ENCODE results near the gene AMACR. TPM values are rescaled to one million over a fixed set of nuclear protein-coding genes. Genes with fewer than 3 reads are reported as not detected.

AMACR gene
- total RNA-seq, 1 experiment from 2014 or later: 12.3 TPM

GRCh38 chr5:33938507-33938796 is 69.4 kb downstream of the AMACR start:
- no peak for TF ChIP-seq EZH2 (IDR thresholded peaks at IDR 0.05; ENCODE audit: low read length, unreplicated experiment)
- no peak for TF ChIP-seq EZH2phosphoT487 (IDR thresholded peaks at IDR 0.05; ENCODE audit: borderline replicate concordance, low read length)
- no peak for TF ChIP-seq CTCF (conservative IDR thresholded peaks at IDR 0.05; ENCODE audit: low read depth, low read length)
- no peaks in the 10 kb centered on the region for H3K27me3 ChIP-seq (ENCODE audit: low read length)

GRCh38 chr5:33937707-33938506 is 69.9 kb downstream of the AMACR start:
- Histone ChIP-seq H3K27me3 (ENCODE audit: low read length) (no peaks in the 10 kb centered on the region), H3K9me2 (replicated peaks; ENCODE audit: low read length) (no peaks in the 10 kb centered on the region), H4K20me1 (ENCODE audit: low read length) (no peaks in the 10 kb centered on the region), H3K27ac (ENCODE audit: low read length) (no peak overlapping the region), H3F3A (ENCODE audit: low read length, unreplicated experiment) (no peaks in the 10 kb centered on the region), H3K36me3 (ENCODE audit: low read depth, low read length) (no peaks in the 10 kb centered on the region), H3K4me3 (ENCODE audit: low read length) (no peak overlapping the region), H2AFZ (ENCODE audit: low read length) (no peak overlapping the region), H3K4me1 (ENCODE audit: insufficient read depth, low read length) (peaks cover 14% of the 10 kb centered on the region), H3K9ac (ENCODE audit: low read length) (no peak overlapping the region), H3K9me3 (ENCODE audit: low read length) (no peaks in the 10 kb centered on the region), H3K4me2 (ENCODE audit: low read length) (no peak overlapping the region), H3K79me2 (ENCODE audit: low read length) (no peaks in the 10 kb centered on the region)
- CTCF ChIA-PET: no interaction called here
- intact Hi-C loops (cut with micrococcal nuclease): no loop called here
- POLR2A ChIA-PET (ENCODE audit: unreplicated experiment): no interaction called here
- ATAC-seq (no peak), DNase-seq (no peak)
- TF ChIP-seq EZH2 (IDR thresholded peaks at IDR 0.05; ENCODE audit: low read length, unreplicated experiment): no peak
- no peak for TF ChIP-seq CTCF (conservative IDR thresholded peaks at IDR 0.05; ENCODE audit: low read depth, low read length)
- TF ChIP-seq EZH2phosphoT487 (IDR thresholded peaks at IDR 0.05; ENCODE audit: borderline replicate concordance, low read length): no peak
- BruUV-seq (replicated peaks): no TSS peak

More at GRCh38 chr5:33938507-33938796, 69.4 kb downstream of the AMACR start:
- H3K4me3 ChIP-seq (ENCODE audit: low read length): no peak overlapping the region
- BruUV-seq (replicated peaks): no TSS peak
- ChIA-PET POLR2A (ENCODE audit: unreplicated experiment) (no interaction called here), CTCF (no interaction called here)
- DNase-seq (no peak), ATAC-seq (no peak)
- no peak overlapping the region for H2AFZ ChIP-seq (ENCODE audit: low read length)
- no peaks in the 10 kb centered on the region for H3F3A ChIP-seq (ENCODE audit: low read length, unreplicated experiment)
- H3K27ac ChIP-seq (ENCODE audit: low read length): no peak overlapping the region
- no peaks in the 10 kb centered on the region for H3K9me2 ChIP-seq (replicated peaks; ENCODE audit: low read length)
- H3K9me3 ChIP-seq (ENCODE audit: low read length): no peaks in the 10 kb centered on the region
- H3K4me2 ChIP-seq (ENCODE audit: low read length): no peak overlapping the region
- H3K79me2 ChIP-seq (ENCODE audit: low read length): no peaks in the 10 kb centered on the region
- intact Hi-C loops (cut with micrococcal nuclease): no loop called here
- H3K9ac ChIP-seq (ENCODE audit: low read length): no peak overlapping the region
- no peaks in the 10 kb centered on the region for H3K36me3 ChIP-seq (ENCODE audit: low read depth, low read length)
- no peaks in the 10 kb centered on the region for H4K20me1 ChIP-seq (ENCODE audit: low read length)
- H3K4me1 ChIP-seq (ENCODE audit: insufficient read depth, low read length): peaks cover 12% of the 10 kb centered on the region

- ATAC-seq (no peak), DNase-seq (no peak)
- CTCF ChIA-PET: no interaction called here
- Histone ChIP-seq H3K9ac (ENCODE audit: low read length) (no peak overlapping the region), H3K36me3 (ENCODE audit: low read depth, low read length) (no peaks in the 10 kb centered on the region), H2AFZ (ENCODE audit: low read length) (no peak overlapping the region), H4K20me1 (ENCODE audit: low read length) (no peaks in the 10 kb centered on the region), H3K4me1 (ENCODE audit: insufficient read depth, low read length) (peaks cover 14% of the 10 kb centered on the region), H3K9me2 (replicated peaks; ENCODE audit: low read length) (no peaks in the 10 kb centered on the region), H3K79me2 (ENCODE audit: low read length) (no peaks in the 10 kb centered on the region), H3K27me3 (ENCODE audit: low read length) (no peaks in the 10 kb centered on the region), H3K27ac (ENCODE audit: low read length) (no peak overlapping the region), H3F3A (ENCODE audit: low read length, unreplicated experiment) (no peaks in the 10 kb centered on the region), H3K9me3 (ENCODE audit: low read length) (no peaks in the 10 kb centered on the region), H3K4me3 (ENCODE audit: low read length) (no peak overlapping the region), H3K4me2 (ENCODE audit: low read length) (no peak overlapping the region)
- TF ChIP-seq CTCF (conservative IDR thresholded peaks at IDR 0.05; ENCODE audit: low read depth, low read length) (no peak), EZH2 (IDR thresholded peaks at IDR 0.05; ENCODE audit: low read length, unreplicated experiment) (no peak), EZH2phosphoT487 (IDR thresholded peaks at IDR 0.05; ENCODE audit: borderline replicate concordance, low read length) (no peak)
- no TSS peak for BruUV-seq (replicated peaks)
- intact Hi-C loops (cut with micrococcal nuclease): no loop called here
- POLR2A ChIA-PET (ENCODE audit: unreplicated experiment): no interaction called here
Observed at GRCh38 chr5:33937017-33937706, 70.7 kb downstream of the AMACR start.

Measured in PC-3 (cell line).